OCI-LY3 (cell line): ENCODE measurements around the gene NDC1.
"Not testable (repeated sequence)": the region's sequence is repeated elsewhere in the genome, so short reads cannot be mapped to it uniquely, and the experiment has no call there.

Experiments used
- EZH2phosphoT487 ChIP-seq: fragments of 200-600 bp; shearing (Covaris generic); IDR thresholded peaks from 2 replicates; pipeline ENCODE4 v1.6.1; 2018; ENCODE audit warnings: antibody characterized with exemption, mixed run types, low read depth
- TF ChIP-seq, protein P1 (sequence below): fragments of 200-600, 300-600 bp; sonication (generic); IDR thresholded peaks from 2 replicates; pipeline ENCODE4 v1.5.1; 2014; ENCODE audit warnings: antibody characterized with exemption, low read length, low read depth

DNA sequence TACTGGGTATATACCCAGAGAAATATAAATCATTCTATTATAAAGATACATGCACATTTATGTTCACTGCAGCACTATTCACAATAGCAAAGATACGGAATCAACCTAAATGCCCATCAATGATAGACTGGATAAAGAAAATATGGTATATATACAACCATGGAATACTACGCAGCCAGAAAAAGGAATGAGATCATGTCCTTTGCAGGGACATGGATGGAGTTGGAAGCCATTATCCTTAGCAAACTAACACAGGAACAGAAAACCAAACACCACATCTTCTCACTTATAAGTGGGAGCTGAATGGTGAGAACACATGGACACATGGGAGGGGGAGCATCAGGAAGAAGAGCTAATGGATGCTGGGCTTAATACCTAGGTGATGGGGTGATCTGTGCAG is 43.8 kb upstream of the NDC1 start:
- TF ChIP-seq, protein P1, sequence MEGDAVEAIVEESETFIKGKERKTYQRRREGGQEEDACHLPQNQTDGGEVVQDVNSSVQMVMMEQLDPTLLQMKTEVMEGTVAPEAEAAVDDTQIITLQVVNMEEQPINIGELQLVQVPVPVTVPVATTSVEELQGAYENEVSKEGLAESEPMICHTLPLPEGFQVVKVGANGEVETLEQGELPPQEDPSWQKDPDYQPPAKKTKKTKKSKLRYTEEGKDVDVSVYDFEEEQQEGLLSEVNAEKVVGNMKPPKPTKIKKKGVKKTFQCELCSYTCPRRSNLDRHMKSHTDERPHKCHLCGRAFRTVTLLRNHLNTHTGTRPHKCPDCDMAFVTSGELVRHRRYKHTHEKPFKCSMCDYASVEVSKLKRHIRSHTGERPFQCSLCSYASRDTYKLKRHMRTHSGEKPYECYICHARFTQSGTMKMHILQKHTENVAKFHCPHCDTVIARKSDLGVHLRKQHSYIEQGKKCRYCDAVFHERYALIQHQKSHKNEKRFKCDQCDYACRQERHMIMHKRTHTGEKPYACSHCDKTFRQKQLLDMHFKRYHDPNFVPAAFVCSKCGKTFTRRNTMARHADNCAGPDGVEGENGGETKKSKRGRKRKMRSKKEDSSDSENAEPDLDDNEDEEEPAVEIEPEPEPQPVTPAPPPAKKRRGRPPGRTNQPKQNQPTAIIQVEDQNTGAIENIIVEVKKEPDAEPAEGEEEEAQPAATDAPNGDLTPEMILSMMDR: not testable (repeated sequence)
- TF ChIP-seq EZH2phosphoT487: not testable (repeated sequence)
